Activated T-cell treated with anti-CD3 and anti-CD28 coated beads, Interleukin-2, amount 50 U/mL, for 4 hours (primary cell): ENCODE measurements around the gene COL6A3. TPM values are rescaled to one million over a fixed set of nuclear protein-coding genes. Genes with fewer than 3 reads are reported as not detected.

ENCODE experiments used
- ATAC-seq, 2 donors: fragments of 200-7000 bp; cut with Tn5 transposase; one replicate each; pipeline ENCODE4 v1.10.0; 2021
- DNase-seq: peaks from one replicate; pipeline ENCODE4 v3.0.0-alpha.2; 2020
- H3K27me3 Mint-ChIP-seq: one replicate; pipeline ENCODE4 v1.8.0; 2021; ENCODE audit warnings: low read depth, mixed read lengths
- H3K36me3 Mint-ChIP-seq: one replicate; pipeline ENCODE4 v1.8.0; 2022; ENCODE audit warnings: mixed read lengths; ENCODE audit not compliant: insufficient read depth
- H3K4me1 Mint-ChIP-seq: one replicate; pipeline ENCODE4 v1.8.0; 2021; ENCODE audit warnings: low read depth, mixed read lengths
- H3K4me3 Mint-ChIP-seq: one replicate; pipeline ENCODE4 v1.8.0; 2021; ENCODE audit warnings: mild to moderate bottlenecking, moderate library complexity, mixed read lengths
- H3K9me3 Mint-ChIP-seq: one replicate; pipeline ENCODE4 v1.8.0; 2021; ENCODE audit warnings: mixed read lengths
- total RNA-seq, 3 donors: library from RNA; stranded (reverse); gene quantifications; one replicate each; pipeline ENCODE4 v1.2.1, GENCODE V29; 2021

Gene COL6A3
- total RNA-seq, 3 donors from 2014 or later = 19.2 to 33.2 (median 19.4) TPM

DNA sequence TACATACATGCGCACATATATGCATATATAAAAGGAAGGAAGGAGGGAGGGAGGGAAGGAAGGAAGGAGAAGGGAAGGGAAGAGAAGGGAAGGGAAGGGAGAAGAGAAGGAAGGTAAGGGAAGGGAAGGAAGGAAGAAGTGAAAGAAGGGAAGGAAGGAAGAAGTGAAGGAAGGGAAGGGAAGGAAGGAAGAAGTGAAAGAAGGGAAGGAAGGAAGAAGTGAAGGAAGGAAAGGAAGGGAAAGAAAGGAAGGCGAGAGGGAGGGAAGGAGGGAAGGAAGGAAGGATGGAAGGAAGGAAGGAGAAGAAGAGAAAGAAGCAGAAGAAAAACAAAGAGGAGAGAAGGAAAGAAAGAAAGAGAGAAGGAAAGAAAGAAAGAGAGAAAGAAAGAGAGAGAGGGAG lies 16.9 kb downstream of the COL6A3 start:
- H3K36me3 Mint-ChIP-seq = peaks cover 2% of the 10 kb centered on the region
- no peak overlapping the region for H3K4me3 Mint-ChIP-seq
- H3K27me3 Mint-ChIP-seq = no peaks in the 10 kb centered on the region
- H3K4me1 Mint-ChIP-seq = no peaks in the 10 kb centered on the region
- ATAC-seq = no peak
- DNase-seq = no peak
- H3K9me3 Mint-ChIP-seq = no peaks in the 10 kb centered on the region

DNA sequence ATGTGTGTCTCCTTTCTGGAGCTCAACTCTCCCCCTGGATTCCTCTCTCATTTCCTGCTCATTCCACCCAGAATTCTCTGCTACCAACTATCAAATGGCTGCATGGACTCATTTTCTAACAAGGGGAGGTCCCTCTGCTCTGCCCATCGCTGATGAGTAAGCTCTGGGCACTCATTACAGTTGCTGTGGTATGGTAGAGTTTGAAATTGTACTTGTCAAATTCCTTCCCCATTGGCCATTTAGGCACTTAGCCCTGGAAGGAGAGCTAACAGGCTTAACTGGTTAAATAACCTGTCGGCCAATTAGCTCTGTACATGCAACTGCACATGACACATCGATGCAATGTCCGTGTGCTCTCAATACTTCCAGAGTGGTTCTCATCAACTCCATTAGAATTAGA lies 20.4 kb downstream of the COL6A3 start:
- Mint-ChIP-seq H3K27me3 (no peaks in the 10 kb centered on the region), H3K36me3 (peaks cover 2% of the 10 kb centered on the region), H3K4me1 (no peaks in the 10 kb centered on the region), H3K9me3 (no peaks in the 10 kb centered on the region), H3K4me3 (no peak overlapping the region)
- no peak for DNase-seq
- ATAC-seq = no peak

DNA sequence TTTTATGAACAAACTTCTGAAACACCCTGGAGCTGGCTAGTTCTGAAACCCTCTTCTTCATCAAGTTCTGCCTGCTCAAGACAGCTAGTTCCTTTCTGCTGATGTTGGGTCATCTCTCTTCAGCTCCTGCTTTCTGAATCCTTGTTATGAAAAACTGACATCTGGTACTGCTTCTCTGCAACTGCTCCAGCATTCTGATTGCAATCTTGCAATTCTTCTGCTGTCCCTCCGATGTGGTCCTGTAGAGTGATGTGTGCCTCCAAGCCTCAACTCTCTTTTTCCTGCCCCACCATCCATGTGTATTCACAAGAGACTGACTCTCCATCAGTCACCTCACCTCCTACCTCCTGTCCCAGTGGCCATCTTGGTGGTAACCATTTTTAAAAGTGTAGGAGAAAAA lies 21.8 kb downstream of the COL6A3 start:
- Mint-ChIP-seq H3K27me3 (no peaks in the 10 kb centered on the region), H3K9me3 (no peaks in the 10 kb centered on the region), H3K36me3 (peaks cover 2% of the 10 kb centered on the region), H3K4me3 (no peak overlapping the region), H3K4me1 (no peaks in the 10 kb centered on the region)
- ATAC-seq (no peak), DNase-seq (no peak)

DNA sequence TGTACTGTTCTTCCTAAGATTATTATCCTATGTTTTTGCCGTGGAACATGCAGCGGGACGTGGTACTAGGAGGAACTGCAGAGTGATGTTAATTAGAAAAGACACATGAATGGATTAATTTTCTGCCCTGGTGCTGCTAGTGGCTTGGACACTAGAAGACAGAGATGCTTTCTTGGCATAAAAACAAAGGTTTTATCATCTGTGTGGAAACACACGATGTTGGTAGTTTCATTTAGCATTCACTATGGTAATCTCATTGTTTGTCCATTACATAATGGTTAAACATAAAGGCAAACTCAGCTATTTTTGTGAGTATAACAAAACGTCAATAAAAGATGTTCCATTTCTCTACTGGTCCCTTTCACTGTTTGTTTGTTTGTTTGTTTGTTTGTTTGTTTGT lies 22.8 kb downstream of the COL6A3 start:
- H3K36me3 Mint-ChIP-seq = peaks cover 2% of the 10 kb centered on the region
- no peak overlapping the region for H3K4me3 Mint-ChIP-seq
- no peaks in the 10 kb centered on the region for H3K4me1 Mint-ChIP-seq
- DNase-seq (no peak), ATAC-seq (no peak)
- H3K27me3 Mint-ChIP-seq = no peaks in the 10 kb centered on the region
- H3K9me3 Mint-ChIP-seq = no peaks in the 10 kb centered on the region

DNA sequence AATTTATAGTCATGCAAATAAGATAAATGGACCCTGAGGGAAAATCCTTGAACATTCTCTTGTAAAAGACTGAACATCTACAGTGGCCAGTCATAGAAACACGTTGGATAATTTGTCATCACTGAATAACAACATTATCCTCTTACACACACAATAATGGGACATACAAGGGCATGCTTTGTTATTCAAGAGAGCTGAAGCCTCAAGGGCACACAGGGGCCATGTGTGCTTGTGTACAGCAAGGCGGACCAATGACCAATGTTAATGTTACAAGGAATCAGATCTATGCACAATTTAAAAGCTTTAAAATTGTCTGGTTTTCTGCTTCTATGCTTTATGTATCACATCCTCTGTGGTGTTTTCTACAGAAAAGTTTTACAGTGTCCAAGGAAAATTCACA lies 23.7 kb downstream of the COL6A3 start:
- no peaks in the 10 kb centered on the region for H3K27me3 Mint-ChIP-seq
- peaks cover 2% of the 10 kb centered on the region for H3K36me3 Mint-ChIP-seq
- H3K9me3 Mint-ChIP-seq = no peaks in the 10 kb centered on the region
- H3K4me3 Mint-ChIP-seq = no peak overlapping the region
- ATAC-seq (no peak), DNase-seq (no peak)
- H3K4me1 Mint-ChIP-seq = no peaks in the 10 kb centered on the region

DNA sequence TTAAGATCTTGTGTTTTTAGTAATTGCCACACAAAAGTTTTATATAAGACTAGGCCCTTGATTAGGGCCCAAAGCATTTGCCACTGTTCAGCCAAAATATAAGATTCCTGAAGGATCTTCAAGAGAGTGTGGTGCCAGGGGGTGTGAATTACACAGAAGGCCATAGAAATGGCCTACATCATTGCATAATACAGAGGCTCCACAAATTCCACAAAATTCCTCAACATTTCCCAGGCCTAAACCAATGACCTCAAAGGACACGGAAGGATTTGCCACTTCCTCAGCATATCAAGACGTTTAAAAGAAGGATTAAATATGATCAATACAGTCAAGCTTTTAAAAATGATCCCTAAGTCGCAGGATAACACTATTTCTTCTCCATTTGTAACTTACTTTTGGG lies 24.1 kb downstream of the COL6A3 start:
- H3K4me3 Mint-ChIP-seq = no peak overlapping the region
- no peaks in the 10 kb centered on the region for H3K27me3 Mint-ChIP-seq
- DNase-seq (no peak), ATAC-seq (no peak)
- H3K9me3 Mint-ChIP-seq = no peaks in the 10 kb centered on the region
- H3K36me3 Mint-ChIP-seq = peaks cover 2% of the 10 kb centered on the region
- H3K4me1 Mint-ChIP-seq = no peaks in the 10 kb centered on the region

DNA sequence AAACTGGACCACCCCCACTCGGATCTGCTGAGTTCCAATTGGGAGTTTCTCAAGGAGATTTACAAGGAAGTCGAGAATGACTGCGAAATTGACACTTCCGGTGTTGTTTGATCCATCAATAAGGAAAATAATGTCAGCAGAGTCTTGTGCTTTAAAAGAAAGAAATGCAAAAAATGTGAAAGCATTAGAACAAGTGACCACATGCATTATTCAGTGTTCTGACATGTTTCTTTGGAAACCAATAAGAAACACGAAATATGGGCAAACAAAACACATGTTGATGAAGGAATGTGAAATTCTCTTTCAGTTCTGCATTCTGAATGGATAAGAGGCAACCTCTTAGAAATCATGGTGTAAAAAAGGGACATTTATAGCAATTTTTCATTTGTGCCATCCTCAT lies 25.9 kb downstream of the COL6A3 start:
- DNase-seq (no peak), ATAC-seq (no peak)
- no peaks in the 10 kb centered on the region for H3K4me1 Mint-ChIP-seq
- H3K4me3 Mint-ChIP-seq = no peak overlapping the region
- H3K36me3 Mint-ChIP-seq = no peaks in the 10 kb centered on the region
- H3K27me3 Mint-ChIP-seq = no peaks in the 10 kb centered on the region
- H3K9me3 Mint-ChIP-seq = no peaks in the 10 kb centered on the region

DNA sequence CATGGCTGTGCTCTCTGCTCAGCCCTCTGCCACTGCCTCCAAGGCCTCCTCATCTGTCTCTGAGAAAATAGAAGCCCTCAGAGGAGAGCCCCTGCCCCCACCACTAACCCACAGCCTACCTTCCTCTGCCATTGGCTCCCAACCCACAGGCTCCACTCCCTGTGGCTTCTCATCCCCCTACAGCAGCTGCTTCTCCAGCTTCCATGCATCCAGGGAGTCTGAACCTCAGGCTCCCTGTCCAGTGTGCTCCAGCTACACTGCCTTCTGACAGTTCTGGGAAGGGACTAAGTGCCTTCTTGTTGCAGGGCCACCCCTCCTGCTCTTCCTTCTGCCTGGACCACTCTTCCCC lies 29.3 kb downstream of the COL6A3 start:
- ATAC-seq = no peak
- no peak overlapping the region for H3K4me3 Mint-ChIP-seq
- no peaks in the 10 kb centered on the region for H3K9me3 Mint-ChIP-seq
- DNase-seq = no peak
- H3K27me3 Mint-ChIP-seq = no peaks in the 10 kb centered on the region
- H3K36me3 Mint-ChIP-seq = no peaks in the 10 kb centered on the region
- no peaks in the 10 kb centered on the region for H3K4me1 Mint-ChIP-seq

DNA sequence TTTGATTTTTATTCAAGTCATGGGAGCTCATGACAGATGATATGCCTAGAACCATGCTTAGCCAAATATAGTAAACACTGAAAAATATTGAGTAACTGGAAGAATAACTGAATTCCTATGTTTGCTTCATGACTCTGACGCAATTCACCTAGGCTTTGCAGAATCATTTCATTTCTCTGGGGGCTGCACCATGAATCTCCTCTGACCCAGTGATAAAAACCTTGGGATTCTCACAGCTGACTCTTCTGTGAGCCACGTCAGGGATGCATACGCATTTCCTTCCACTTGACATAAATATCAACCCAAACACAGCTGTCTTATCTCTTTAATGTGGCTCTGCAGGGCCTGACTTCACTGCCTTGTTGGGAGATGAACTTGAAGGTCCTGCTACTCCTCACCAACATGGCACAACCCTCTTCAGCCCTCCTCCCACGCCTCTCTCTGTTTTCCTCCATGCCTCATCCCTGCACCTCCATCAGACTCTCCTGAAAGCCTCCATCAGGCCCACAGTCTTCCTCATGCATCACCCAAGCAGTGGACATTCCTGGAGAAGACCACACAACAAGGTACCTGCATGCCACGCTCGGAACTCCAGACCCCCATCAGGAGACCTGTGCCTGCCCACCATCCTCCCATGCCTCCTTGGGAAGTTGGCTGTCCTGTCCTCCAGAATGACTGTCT lies 29.8 kb downstream of the COL6A3 start:
- Mint-ChIP-seq H3K27me3 (no peaks in the 10 kb centered on the region), H3K9me3 (no peaks in the 10 kb centered on the region), H3K4me3 (no peak overlapping the region), H3K4me1 (no peaks in the 10 kb centered on the region), H3K36me3 (no peaks in the 10 kb centered on the region)
- no peak for DNase-seq
- no peak for ATAC-seq

DNA sequence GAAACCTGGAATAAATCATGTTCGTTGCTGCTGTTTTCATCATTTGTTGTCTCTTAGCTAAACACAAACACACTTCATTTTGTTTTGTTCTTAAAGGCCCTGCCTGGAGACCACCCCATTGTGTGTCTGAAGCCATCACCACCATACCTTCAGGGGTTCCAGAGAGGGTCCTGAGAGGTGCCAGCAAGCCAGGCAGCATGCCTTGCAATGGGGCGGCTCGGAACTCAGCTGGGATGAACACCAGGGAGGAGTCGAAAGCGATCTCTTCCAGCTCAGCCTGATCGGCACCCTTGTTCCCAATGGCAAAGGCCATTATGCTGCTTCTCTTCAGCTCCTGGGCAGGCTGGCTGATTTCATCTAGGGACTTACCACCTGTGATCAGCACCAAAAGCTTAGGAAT lies 33.2 kb downstream of the COL6A3 start:
- Mint-ChIP-seq H3K9me3 (no peaks in the 10 kb centered on the region), H3K4me3 (no peak overlapping the region), H3K36me3 (no peaks in the 10 kb centered on the region), H3K4me1 (no peaks in the 10 kb centered on the region), H3K27me3 (no peaks in the 10 kb centered on the region)
- DNase-seq (no peak), ATAC-seq (no peak)

DNA sequence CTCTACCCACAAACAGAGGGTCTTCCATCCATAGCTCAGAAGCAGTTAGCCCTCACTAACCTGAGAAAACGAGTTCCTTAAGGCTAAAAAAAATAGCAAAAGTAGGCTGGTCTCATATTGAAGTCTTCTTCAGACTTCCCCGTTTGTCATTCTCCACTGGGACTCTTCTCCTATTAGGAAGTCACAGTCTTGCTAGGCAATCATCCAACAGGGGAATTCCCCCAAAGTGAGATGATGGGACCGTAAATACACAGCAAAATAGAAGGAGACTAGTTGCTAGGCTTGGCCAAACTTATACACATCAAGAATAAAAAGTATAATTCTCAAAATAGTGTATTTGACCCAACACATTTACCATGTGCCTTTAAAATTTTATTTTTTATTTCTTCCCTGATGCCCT lies 34.3 kb downstream of the COL6A3 start:
- H3K36me3 Mint-ChIP-seq = no peaks in the 10 kb centered on the region
- H3K4me3 Mint-ChIP-seq = no peak overlapping the region
- no peaks in the 10 kb centered on the region for H3K9me3 Mint-ChIP-seq
- no peaks in the 10 kb centered on the region for H3K4me1 Mint-ChIP-seq
- DNase-seq (no peak), ATAC-seq (no peak)
- H3K27me3 Mint-ChIP-seq = no peaks in the 10 kb centered on the region

DNA sequence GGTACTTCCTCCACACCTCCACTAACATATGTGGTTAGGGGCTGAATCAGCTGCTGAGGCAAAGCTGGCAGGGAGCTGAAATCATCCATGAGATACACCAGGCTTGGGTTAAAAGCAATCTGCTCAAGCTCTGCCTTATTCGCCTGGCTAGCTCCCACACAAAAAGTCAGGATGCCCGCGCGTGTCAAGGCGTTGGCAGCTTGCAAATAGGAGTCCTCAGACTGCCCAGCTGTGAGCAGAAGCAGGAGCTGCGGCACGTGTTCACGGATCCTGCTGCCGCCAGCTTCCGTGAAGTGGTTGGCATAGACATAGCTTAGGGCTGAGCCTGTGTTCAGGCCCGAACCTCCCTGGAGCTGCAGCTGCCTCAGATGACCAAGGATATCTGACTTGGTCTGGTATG lies 35.3 kb downstream of the COL6A3 start:
- Mint-ChIP-seq H3K27me3 (no peaks in the 10 kb centered on the region), H3K4me3 (no peak overlapping the region), H3K36me3 (no peaks in the 10 kb centered on the region), H3K4me1 (no peaks in the 10 kb centered on the region), H3K9me3 (no peaks in the 10 kb centered on the region)
- ATAC-seq (no peak), DNase-seq (no peak)

DNA sequence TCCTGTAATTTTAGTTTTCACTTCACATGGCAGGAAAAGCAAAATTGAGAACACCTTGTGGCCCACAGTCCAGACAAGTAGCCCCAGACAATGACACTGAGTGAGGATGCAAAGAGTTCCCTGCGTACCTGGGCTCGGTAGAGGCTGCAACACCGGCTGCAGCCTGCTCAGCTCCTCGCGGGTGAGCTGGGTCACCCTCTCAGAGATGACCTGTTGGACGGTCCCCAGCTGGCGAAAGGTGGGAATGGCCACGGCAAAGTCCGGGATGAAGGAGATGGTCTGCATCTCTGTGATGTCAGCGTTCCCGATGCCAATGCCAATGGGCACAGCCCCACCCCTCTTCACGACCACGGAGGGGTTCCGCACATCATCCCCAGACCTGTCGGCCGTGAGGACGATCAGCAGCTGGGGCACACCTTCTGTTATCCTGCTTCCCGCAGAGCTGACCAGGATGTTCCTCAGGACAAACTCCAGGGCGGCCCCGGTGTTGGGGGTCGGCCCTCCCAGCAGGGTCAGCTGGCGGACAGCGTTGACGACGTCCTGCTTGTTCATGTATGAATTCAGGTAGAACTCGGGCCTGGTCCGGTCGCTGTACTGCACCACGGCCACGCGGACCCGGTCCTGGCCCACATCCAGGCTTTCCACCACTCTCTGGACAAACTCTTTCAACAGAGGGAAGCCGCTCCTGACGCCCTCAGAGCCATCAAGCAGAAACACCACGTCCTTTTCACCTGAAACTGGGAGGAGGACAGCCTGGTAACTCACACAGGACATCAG lies 39.5 kb downstream of the COL6A3 start:
- Mint-ChIP-seq H3K36me3 (peaks cover 4% of the 10 kb centered on the region), H3K4me3 (no peak overlapping the region), H3K27me3 (no peaks in the 10 kb centered on the region), H3K9me3 (no peaks in the 10 kb centered on the region), H3K4me1 (no peaks in the 10 kb centered on the region)
- ATAC-seq (no peak), DNase-seq (no peak)

DNA sequence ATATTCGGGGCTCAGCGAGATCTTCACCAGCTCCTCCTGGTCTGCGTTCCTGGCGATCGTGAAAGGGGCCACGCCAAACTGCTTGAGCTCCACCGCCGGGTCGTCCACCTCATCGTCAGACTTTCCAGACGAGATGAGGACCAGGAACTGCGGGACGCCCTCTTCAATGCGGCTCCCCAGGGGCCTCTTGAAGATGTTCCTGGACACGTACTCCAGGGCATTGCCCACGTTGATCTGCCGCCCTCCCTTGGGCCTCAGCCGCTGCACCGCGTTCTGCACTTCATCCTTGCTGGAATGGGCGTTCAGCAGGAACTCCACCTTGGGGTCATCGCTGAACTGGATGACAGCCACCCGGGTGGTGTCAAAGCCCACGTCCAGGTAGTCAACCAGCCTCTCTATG lies 42.1 kb downstream of the COL6A3 start:
- H3K4me3 Mint-ChIP-seq = no peak overlapping the region

DNA sequence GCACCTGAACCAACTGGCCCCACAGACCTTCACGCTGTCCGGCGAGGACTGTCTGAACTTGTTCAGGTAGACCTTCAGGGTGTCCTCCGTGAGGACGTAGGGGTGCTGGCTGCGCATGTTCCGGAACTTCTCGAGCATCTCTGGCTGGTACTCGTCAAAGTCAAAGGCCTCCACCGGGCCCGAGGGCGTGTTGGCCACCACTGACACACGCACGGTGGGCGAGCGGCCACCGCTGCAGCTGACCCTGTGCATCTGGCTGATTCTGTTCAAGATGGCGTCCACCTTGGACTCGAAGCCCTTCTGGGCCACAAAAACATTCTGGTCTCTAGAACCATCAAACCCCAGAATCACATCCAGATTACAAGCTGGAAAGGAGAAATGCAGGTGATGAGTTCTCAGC lies 48.3 kb downstream of the COL6A3 start:
- H3K27me3 Mint-ChIP-seq = no peaks in the 10 kb centered on the region
- no peaks in the 10 kb centered on the region for H3K4me1 Mint-ChIP-seq
- H3K36me3 Mint-ChIP-seq = peaks cover 18% of the 10 kb centered on the region
- H3K9me3 Mint-ChIP-seq = no peaks in the 10 kb centered on the region
- H3K4me3 Mint-ChIP-seq = no peak overlapping the region
- ATAC-seq (no peak), DNase-seq (no peak)

More for the DNA sequence above, 42.1 kb downstream of the COL6A3 start:
- ATAC-seq (no peak), DNase-seq (no peak)
- Mint-ChIP-seq H3K36me3 (peaks cover 7% of the 10 kb centered on the region), H3K9me3 (no peaks in the 10 kb centered on the region), H3K27me3 (no peaks in the 10 kb centered on the region), H3K4me1 (no peaks in the 10 kb centered on the region)
